Effector CD4-positive, alpha-beta T cell (primary cell): ENCODE data around the gene CREBBP.

Source experiments
- DNase-seq: peaks from one replicate; pipeline ENCODE4 v3.0.0-alpha.2; 2020

The CREBBP gene

GRCh38 chr16:3879258-3879886 lies 1.1 kb downstream of the CREBBP start:
- no peak for DNase-seq

DNA sequence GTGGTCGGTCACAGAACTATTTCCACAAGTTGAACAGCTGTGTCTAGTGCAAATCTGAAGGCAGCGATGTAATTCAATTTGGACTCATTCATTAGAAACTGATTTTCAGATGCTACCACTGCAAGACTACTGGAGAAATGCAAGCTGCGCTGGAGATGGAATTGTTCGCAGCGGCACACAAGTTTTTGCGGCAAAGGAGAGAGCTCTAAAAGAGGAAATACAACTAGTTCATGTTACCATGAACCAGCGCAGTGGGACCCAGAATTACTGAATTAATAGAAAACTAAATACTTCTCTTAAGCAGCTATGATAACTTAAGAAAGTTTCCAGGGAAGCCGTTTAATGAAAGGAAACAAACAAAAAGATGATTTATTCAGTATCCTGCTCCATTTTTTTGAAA lies 1.9 kb downstream of the CREBBP start:
- no peak for DNase-seq

DNA sequence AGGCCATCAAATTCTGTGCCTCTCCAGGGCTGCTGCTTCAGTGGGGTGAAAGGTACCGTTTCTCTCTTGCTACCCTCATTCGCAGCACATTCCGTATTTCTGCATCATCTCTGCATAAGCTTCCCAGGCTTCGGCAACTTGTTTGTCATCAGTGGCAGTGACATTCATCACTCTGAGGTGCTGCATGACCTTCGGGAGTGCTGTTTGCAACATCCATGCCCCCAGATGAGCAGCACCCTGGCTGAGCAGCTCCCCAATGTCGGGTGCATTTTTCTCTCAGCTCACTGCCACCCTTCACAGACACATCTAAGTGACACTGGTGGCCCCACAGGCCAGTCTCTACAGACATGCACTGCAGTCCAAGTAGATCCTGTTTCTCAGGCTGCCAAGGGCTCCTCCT lies 3.8 kb downstream of the CREBBP start:
- DNase-seq: no peak

DNA sequence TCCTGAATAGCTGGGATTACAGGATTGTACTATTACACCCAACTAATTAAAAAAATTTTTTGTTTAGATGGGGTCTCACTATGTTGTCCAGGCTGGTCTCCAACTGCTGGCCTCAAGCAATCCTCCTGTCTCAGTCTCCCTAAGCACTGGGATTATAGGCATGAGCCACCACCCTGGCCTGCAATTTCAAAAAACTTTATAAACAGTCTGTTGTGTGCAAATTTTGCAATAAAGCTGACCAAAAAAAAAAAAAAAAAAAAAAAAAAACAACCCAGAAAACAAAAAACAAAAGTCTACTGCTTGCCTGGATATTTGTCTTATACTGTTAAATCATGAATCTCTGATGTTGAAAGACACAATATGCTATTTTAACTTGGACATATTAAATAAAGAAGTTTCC lies 4.4 kb downstream of the CREBBP start:
- DNase-seq: no peak

GRCh38 chr16:3874794-3875692 lies 5.5 kb downstream of the CREBBP start:
- DNase-seq: no peak

DNA sequence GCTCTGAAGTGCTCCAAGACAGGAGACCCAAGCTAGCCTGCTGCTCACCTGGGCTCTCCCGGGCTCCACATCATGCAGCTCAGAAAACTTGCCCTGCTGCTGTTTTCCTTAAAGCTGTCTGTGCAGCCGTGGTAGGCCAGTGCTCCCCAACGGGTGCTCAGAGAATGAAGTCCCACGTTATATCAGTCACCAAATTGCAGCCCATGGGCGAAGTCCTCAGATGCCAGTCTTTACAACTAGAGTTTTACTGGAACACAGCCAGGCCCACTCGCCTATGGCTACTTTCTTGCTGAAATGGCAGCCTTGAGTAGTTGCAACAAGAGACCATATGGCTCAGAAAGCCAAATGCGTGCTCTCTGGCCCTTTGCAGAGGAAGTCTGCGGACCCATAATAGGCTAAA lies 6.3 kb downstream of the CREBBP start:
- no peak for DNase-seq

- DNase-seq: no peak
Observed at GRCh38 chr16:3873482-3874173, 6.9 kb downstream of the CREBBP start.

GRCh38 chr16:3872216-3872895 lies 8.2 kb downstream of the CREBBP start:
- no peak for DNase-seq

DNA sequence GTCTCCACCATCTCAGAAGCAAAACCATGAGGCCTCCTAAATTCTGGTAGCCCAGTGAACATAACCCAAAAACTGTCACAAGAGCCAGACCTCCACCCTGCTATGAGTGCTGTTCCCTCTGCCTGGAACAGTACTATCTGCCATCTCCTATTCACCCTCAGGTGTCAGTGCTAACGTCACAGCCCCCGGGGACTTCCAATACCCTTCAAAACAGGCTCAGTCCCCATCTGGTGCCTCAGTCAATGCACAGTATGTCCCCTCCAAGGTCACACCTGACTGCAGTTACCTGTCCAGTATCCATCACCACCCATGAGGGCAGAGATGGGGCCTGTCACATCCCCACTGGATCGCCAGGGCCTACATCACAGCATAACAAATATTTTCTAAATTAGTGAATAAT lies 11.5 kb downstream of the CREBBP start:
- DNase-seq: no peak

- DNase-seq: no peak
Observed at GRCh38 chr16:3868556-3868955, 12.0 kb downstream of the CREBBP start.

DNA sequence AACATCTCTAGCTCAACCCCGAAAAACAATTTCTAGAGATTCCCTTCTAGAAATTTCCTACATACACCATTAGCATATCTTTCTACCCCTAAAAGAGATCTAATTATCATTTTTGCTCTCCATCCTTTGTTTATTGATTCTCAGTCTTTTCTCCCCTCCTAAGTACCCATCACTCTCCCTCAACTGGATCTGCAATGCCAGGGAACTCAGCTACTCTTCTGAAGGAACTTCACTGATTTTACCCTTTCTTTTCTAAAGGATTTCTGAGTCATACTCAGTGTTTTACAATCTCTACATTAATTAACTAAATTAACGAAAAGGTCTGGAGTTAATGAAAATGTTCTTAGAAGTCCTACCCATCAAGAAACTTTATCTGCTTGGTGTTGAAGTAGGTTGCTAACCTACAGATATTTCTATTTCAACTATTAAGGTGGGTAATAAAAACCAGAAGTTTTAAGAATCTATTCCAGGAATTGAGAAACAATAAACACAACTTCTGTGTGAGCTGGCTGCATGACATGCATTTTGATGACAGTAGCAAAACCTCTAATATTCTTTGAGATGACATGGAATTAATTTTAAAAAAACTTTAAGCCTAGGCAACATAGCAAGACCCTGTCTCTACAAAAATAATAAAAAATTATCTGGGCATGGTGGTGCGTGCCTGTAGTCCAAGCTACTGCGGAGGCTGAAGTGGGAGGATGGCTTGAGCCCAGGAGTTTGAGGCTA lies 13.6 kb downstream of the CREBBP start:
- no peak for DNase-seq

GRCh38 chr16:3865241-3865640 lies 15.3 kb downstream of the CREBBP start:
- DNase-seq: no peak

DNA sequence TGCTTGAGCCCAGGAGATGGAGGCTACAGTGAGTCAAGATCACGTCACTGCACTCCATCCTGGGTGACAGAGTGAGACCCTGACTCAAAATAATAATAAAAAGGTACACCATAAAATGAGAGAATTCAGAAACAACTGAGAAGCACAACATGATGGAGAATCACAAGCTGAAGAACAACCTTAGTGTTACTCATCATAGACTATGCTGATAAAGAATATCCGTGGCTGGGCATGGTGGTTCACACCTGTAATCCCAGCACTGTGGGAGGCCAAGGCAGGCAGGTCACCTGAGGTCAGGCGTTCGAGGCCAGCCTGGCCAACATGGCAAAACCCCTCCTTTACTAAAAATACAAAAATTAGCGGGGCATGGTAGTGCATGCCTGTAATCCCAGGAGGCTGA lies 16.0 kb downstream of the CREBBP start:
- DNase-seq: no peak

DNA sequence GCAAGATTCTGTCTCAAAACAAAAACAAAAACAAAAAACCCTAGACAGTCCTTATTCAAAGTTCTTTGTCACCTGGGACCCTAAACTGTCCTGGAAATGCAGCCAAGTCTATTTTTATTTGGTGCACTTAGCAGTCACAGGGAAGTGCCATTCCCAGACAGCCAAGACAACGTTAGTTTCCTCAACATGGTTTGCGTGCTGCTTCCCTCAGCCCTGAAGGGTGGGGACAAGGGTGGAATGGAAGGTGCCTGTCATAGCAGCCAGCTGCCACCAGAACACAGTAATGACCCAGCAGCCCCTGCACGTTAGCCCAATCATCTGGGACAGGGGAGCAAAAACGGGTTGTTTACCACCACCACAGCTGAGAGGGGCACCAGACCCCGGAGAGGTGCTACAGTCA lies 16.9 kb downstream of the CREBBP start:
- DNase-seq: no peak

- DNase-seq: no peak
Observed at GRCh38 chr16:3861808-3862451, 18.6 kb downstream of the CREBBP start.

DNA sequence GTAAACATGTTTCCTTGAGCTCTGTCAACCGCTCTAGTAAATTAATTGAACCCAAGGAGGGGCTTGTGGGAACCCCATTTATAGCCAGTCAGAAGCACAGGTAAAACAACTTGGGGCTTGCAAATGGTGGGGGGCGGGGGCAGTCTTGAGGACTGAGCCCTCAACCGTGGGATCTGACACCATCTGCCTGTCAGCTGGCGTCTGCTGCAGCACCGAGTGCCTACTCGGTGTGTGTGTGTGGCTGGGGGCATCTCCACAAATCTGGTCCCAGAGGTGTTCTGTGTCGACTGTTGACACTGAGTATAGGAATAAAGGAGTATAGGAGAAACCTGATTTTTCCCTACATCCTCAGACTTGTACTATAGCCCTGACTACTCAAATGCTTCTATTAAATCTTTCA lies 20.6 kb downstream of the CREBBP start:
- no peak for DNase-seq

GRCh38 chr16:3858801-3859200 lies 21.7 kb downstream of the CREBBP start:
- DNase-seq: no peak

DNA sequence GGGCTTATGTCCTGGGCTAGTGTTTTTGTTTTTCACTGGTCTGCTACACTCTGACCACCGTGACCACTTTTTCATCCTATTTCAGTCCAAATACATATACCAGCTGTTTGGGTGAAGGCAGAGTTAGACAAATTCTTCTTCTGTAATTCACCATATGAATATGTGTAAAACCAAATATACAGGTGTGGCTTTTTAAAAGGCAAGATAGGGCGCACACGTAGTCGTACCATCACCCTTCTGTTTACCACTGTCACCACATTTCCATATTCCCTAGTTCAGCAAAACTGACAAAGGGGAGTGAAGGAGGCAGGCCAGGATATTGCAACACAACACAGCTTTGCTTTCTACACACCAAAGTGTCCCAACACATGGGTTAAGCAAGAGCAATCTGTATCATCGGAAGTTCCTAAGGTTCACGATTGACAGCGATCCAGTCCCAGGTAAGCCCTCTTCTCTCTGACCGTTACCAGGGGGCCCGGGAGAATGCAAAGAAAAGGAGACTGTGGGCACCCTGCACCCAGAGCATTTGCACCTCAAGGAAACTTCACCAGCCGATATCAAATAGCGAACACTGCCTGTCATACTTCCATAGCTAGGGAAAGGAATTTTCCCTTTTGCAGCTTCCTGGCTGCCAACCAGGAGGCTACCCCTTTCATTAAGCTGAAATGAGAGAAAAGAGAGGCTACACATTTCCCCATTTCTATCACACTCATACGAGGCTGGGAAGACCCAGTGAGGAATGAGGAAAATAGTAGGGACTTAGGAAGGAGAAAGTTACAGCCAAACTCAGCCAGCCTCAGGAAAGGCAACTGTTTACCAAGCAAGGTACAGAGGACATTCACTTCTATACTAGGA lies 23.1 kb downstream of the CREBBP start:
- no peak for DNase-seq

DNA sequence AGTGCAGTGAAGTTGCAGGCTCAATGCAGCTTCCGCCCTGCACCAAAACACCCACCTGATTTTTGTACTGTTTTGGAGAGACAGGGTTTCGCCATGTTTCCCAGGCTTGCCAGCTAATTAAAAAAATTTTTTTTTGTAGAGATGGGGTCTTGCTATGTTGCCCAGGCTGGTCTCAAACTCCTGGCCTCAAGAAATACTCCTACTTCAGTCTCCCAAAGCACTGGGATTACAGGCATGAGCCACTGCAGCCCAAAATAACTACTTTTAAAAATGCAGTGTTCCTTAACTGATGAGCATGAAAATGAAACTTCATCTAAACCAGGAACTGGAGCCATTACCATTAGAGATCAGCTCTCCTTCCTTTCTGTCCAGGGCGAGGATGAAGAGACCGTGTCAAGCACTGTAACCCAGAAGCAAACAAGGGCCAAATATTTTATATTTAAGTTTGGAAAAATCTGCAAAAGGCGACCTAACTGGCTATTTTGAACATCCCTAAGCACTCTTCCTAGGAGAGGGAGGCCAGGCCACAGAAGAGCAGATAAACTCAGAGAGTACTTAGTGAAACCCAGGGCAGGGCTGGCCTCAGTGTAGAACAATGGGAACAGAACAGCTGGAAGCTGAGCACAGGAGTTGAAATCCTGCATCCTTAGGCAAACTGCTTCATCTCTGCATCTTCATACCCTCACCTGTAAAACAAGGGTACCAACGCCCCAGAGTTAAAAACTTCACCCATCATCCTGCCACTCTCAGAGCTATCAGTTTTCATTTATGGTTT lies 24.0 kb downstream of the CREBBP start:
- no peak for DNase-seq
